Activated CD4-positive, alpha-beta T cell treated with anti-CD3 and anti-CD28 coated beads for 48 hours (primary cell): ENCODE data around the gene MNS1.
"Not testable (repeated sequence)": the region's sequence is repeated elsewhere in the genome, so short reads cannot be mapped to it uniquely, and the experiment has no call there.

Source experiments
- DNase-seq: peaks from one replicate; pipeline ENCODE4 v3.0.0-alpha.2; 2020

MNS1 gene

GRCh38 chr15:56464893-56465520 lies at the start of gene MNS1:
Gene MNS1 (minus strand): TSS chr15:56465137. CDS start chr15:56464972, 165 bp downstream.
- DNase-seq = peak; percentile 86

DNA sequence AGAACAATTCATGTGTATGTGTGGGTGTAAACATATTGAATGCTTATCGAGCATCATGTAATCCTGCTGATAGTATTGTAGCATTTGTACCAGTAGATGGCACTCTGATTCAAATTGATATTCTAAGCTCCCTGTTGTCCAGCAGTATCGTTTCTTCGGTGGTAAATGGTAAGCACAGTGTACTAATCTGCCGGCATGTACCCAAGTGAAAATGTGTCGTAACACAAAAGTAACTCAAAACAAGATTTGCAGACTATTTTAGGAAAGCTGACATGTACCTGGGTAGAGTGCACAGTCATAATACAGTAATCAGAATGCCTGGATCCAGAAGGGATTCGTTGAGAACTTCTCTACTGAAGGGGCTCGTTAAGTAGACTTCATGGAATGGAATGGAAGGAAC lies 31.7 kb upstream of the MNS1 start:
- no peak for DNase-seq

DNA sequence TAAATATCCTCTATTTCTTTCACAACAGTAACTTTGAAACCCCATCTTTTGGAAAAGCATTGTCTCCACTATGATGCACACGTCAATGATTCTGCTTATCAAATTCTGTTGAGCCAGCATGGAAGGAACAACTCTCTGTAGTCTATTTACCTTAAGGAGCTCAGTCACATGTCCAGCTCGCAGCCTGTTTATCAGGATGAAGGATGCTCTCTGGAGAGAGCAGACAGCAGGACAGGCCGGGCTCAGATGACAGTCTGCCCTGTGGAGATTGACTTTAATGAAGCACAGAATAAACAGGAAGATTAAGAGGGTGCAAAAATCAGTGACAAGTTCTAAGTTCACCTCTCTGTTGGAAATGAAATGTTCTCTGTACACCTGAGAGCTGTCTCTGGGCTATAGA lies 30.6 kb upstream of the MNS1 start:
- DNase-seq = no peak

DNA sequence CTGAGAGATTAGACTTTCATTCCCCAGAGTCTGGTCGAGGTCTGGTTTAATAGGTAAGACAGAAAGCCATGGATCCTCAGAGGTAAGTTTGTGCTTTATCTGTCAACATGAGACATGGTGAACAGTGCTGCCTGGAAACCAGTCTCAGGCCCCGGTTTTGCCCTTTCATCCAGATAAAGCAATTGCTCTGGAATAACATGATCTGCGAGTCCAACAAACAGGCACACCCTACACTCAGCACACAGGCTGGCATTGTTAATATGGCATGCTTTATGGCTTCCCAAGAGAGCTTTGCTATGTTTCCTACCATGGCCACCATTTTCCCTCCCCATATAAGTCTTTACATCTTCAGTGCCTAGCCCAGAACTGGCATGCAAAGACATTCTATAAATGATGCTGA lies 30.1 kb upstream of the MNS1 start:
- DNase-seq = no peak

- DNase-seq = no peak
Measured at GRCh38 chr15:56492791-56493555, 28.0 kb upstream of the MNS1 start.

DNA sequence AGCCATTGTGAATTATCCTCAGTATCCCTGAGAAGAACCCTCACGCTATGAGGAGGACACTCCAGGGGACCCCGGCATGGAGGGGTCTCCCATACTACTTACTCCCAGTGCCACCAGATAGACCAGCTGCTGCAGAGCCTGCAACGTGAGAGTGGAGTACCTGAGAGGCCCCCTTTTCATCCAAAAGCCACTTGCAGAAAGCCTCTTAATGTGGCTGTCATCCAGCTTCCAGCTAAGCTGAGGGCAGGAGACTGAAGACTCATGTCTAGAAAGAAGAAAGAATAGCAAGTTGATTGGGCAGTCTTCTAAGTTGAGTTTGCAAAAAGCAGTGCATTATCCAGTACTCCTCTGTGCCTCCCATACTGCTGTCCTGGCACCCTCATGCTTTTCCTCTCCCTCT lies 27.3 kb upstream of the MNS1 start:
- no peak for DNase-seq

- DNase-seq = peak; percentile 74
Measured at GRCh38 chr15:56491110-56491722, 26.3 kb upstream of the MNS1 start.

- no peak for DNase-seq
Measured at GRCh38 chr15:56490461-56490860, 25.5 kb upstream of the MNS1 start.

GRCh38 chr15:56486206-56486605 lies 21.3 kb upstream of the MNS1 start:
- not testable (repeated sequence) for DNase-seq

- DNase-seq = not testable (repeated sequence)
Measured at GRCh38 chr15:56485426-56485825, 20.5 kb upstream of the MNS1 start.

- no peak for DNase-seq
Measured at GRCh38 chr15:56484287-56484686, 19.4 kb upstream of the MNS1 start.

DNA sequence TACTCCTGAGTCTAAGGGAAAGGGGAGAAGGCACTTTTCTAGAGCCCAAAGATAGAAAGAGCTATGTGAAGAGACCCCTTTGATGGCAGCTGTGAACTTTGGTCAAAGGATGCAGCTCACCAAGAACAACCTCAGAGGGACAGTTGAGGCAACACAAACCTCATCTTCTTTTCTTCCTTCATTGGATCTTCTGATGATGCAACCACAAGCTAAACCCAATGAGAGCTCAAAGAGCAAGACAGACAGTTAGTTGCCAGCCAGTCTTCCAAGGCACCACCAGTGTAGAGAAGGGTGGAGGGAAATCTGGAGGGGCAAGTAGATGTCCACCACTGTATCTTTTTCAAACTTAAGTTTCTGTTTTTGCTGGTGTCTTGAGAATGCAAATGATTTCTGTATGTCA lies 10.4 kb upstream of the MNS1 start:
- DNase-seq = no peak

GRCh38 chr15:56473017-56473416 lies 8.1 kb upstream of the MNS1 start:
- no peak for DNase-seq

GRCh38 chr15:56472278-56472677 lies 7.3 kb upstream of the MNS1 start:
- DNase-seq = no peak

DNA sequence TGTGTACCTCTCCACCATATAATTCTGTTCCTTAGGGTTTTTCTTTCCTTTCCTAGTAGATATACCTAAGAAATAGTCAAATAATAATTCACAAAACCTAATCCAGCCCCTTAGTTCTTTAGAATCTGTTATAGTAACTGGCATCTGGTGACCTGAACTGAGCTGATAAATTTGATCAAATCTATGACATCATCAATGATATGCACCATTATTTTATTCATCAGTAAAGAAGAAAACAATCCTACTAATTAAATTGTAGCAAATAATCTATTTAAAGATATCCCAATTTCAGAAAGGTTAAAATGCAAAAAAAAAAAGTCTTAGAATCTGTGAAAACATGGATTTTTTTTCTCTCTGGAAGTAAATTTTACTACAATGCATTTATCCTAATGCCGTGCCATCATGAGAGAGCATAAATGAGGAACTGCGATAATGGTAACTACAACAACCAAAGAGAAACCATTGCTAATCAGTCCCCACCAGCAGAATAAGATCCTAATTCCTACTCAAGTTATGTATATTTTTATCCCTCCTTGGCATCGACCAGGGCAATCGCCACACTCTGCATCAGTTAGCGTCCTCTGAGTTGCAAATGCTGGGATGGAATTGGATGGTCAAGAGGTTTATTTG lies 6.6 kb upstream of the MNS1 start:
- DNase-seq = no peak

GRCh38 chr15:56469483-56469882 lies 4.5 kb upstream of the MNS1 start:
- no peak for DNase-seq

- no peak for DNase-seq
Measured at GRCh38 chr15:56468401-56468800, 3.5 kb upstream of the MNS1 start.

- no peak for DNase-seq
Measured at GRCh38 chr15:56467616-56468015, 2.7 kb upstream of the MNS1 start.

DNA sequence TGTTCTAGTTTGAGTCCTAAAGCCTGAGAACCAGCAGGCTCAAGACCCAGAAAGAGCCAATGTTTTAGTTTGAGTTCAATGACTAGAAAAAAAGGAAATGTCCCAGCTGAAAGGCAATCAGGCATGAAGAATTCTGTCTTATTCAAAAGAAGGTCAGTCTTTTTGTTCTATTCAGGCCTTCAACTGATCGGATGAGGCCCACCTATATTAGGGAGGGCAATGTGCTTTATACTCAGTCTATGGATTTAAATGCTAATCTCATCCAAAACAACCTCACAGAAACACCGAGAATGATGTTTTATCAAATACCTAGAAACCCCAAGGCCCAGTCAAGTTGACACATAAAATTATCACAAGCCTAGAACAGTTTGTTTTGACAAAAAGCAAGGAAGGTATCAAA lies 4.0 kb downstream of the MNS1 start:
- no peak for DNase-seq

DNA sequence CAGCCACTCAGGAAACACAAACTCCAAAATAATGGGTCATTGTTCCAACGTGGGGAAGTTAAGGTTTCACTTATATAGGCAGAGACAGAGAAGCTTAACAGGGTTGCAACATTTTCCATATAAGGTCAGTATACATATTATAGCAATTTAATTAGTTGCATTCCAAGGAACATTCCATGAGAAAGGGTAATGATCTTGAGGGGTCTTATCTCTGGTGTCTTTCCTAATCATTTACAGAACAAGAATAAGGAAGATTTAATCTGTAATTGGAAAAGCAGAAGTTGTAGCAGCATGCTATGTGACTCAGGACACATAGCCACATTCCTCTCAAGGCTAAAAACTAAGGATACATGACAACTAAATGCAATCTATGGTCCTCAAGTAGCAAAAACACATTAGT lies 4.9 kb downstream of the MNS1 start:
- DNase-seq = no peak

GRCh38 chr15:56459096-56459495 lies 5.8 kb downstream of the MNS1 start:
- DNase-seq = no peak

- DNase-seq = no peak
Measured at GRCh38 chr15:56456229-56456628, 8.7 kb downstream of the MNS1 start.

DNA sequence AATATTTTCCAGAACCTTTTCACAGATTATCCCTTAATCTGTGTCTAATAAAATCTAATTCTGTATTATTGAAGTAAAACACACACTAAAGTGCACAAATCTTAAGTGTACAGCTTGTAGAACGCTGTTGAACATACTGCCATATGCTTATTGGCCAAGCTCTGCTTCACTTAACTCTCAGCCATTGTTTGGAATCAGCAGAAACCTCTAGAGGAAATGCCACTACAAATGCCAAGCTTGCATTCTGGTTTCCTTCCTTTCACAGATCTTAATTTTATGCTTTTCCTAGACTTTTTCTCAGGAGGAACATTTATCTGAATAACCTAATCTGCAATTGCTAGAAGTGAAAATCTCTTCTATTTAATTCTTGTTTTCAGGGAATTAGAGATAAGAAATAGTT lies 10.1 kb downstream of the MNS1 start:
- DNase-seq = no peak

DNA sequence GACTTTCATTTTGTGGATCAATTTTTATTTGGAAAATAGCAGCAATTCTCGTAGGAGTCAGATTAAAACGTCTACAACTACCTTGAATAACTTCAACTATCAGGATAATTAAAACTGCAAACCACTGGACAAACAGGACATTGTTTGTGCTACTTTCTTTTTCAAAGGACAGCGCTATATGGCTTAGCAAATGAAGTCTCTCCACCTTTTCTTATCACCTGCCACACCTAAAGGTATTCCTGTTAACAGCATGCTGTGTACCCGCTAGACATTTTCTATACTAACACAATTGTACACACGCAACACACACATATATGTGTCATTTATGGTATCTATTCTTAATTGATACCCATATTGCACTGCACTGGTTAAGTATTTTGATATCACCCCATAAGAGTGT lies 19.2 kb downstream of the MNS1 start:
- DNase-seq = no peak
